ENCODE results near the gene NGLY1.
A peak's percentile ranks its signal among the peaks of the same experiment; 100 is the strongest.

Gene NGLY1

GRCh38 chr3:25783661-25784512, 644 bp upstream of the NGLY1 start:
- DNase-seq: no peak

GRCh38 chr3:25782636-25782937, 656 bp downstream of the NGLY1 start:
- DNase-seq: no peak

GRCh38 chr3:25781758-25782594, 1.3 kb downstream of the NGLY1 start:
- DNase-seq: no peak

- no peak for DNase-seq
These were observed 2.0 kb downstream of the NGLY1 start for GRCh38 chr3:25781145-25781757.

- no peak for DNase-seq
These were observed 2.6 kb downstream of the NGLY1 start for GRCh38 chr3:25780618-25781017.

- DNase-seq: no peak
These were observed 7.3 kb downstream of the NGLY1 start for GRCh38 chr3:25775936-25776335.

GRCh38 chr3:25768851-25769250, 14.4 kb downstream of the NGLY1 start:
- DNase-seq: no peak

GRCh38 chr3:25751725-25752124, 31.5 kb downstream of the NGLY1 start:
- DNase-seq: no peak

GRCh38 chr3:25751048-25751447, 32.2 kb downstream of the NGLY1 start:
- DNase-seq: no peak

GRCh38 chr3:25749031-25749581, 34.1 kb downstream of the NGLY1 start:
- no peak for DNase-seq

GRCh38 chr3:25748189-25748588, 35.1 kb downstream of the NGLY1 start:
- DNase-seq: no peak

GRCh38 chr3:25747033-25747432, 36.2 kb downstream of the NGLY1 start:
- DNase-seq: no peak

GRCh38 chr3:25744470-25744869, 38.8 kb downstream of the NGLY1 start:
- no peak for DNase-seq

- DNase-seq: peak; percentile 9
These were observed 55.1 kb downstream of the NGLY1 start for GRCh38 chr3:25728101-25728500.

GRCh38 chr3:25727316-25727715, 55.9 kb downstream of the NGLY1 start:
- no peak for DNase-seq

- DNase-seq: no peak
These were observed 57.4 kb downstream of the NGLY1 start for GRCh38 chr3:25725810-25726209.

GRCh38 chr3:25724948-25725645, 58.1 kb downstream of the NGLY1 start:
- no peak for DNase-seq

- no peak for DNase-seq
These were observed 59.4 kb downstream of the NGLY1 start for GRCh38 chr3:25723802-25724201.

- no peak for DNase-seq
These were observed 63.9 kb downstream of the NGLY1 start for GRCh38 chr3:25719321-25719720.

GRCh38 chr3:25713341-25713985, 69.8 kb downstream of the NGLY1 start:
- DNase-seq: no peak

GRCh38 chr3:25711090-25711489, 72.2 kb downstream of the NGLY1 start:
- no peak for DNase-seq

- no peak for DNase-seq
These were observed 75.2 kb downstream of the NGLY1 start for GRCh38 chr3:25708036-25708435.

Data from NCI-H1694 (cell line).